ENCODE measurements around the gene B4GALNT4.

DNA sequence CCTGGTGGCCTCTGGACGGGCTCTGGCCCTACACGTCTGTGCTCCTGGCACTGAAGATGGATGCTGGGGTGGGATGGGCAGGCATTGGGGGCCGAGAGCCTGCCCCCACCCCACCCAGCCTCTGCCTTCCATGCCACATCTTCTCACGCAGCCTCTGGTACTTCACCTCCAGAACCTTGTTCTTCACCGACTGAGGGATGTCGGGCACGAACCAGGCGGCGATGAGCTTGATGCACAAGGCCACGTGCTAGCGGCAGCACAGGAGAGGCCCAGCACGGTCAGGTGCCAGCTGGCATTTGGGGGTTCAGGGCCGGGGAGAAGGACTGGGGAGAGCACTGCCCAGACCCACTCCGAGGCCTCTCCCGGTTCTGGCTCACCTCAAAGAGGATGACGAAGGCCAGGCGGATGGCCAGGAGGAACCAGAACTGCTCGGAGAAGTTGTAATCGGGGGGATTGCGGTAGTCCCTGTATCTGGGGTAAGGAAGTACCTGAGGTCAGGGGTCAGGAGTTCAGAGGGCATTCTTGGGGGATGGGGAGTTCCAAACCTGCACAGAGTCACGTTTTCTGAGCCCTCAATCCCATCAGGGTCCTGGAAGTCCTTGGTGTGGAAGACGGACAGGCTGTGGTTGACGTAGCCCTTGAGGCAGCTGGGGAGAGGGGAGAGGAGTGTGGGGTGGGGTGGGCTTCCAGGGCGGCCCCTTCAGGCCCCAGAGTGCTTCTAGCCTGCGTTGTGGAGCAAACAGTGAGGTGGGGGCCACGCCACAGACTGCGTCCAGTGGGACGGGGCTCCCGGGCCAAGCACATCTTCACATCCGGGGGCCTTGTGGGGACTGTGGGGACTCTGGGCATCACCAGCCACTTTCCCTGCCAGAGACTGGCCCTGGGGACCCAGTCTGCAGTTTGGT, 49.3 kb downstream of the B4GALNT4 start:
- TF ChIP-seq CTCF (IDR thresholded peaks at IDR 0.05 in 4 of 5, conservative IDR thresholded peaks at IDR 0.05 in 1 of 5) = no peak
- TF ChIP-seq POLR2A (IDR thresholded peaks at IDR 0.05) = no peak

Measured in gastrocnemius medialis (tissue), 4 donors.